Central memory CD8-positive, alpha-beta T cell (primary cell): ENCODE measurements around the gene SLC35E4.
A peak's percentile ranks its signal among the peaks of the same experiment; 100 is the strongest.

Experiments used
- ATAC-seq: fragments of 150-1000 bp; cut with Tn5 transposase; replicated peaks from 2 replicates; pipeline ENCODE4 v1.10.0; 2022; ENCODE audit warnings: mild to moderate bottlenecking, moderate FRiP score, moderate number of reproducible peaks; ENCODE audit not compliant: poor library complexity, severe bottlenecking; ENCODE audit errors: extremely low read depth
- DNase-seq, 2 donors: peaks; one replicate each; pipeline ENCODE4 v3.0.0; 2021; ENCODE audit warnings: low spot score in 2 of 2
- H3K27ac Mint-ChIP-seq: one replicate; pipeline ENCODE4 v1.8.0; 2022; ENCODE audit warnings: low read depth, mild to moderate bottlenecking, moderate library complexity, mixed read lengths
- H3K27me3 Mint-ChIP-seq: one replicate; pipeline ENCODE4 v1.8.0; 2022; ENCODE audit warnings: mixed read lengths
- H3K36me3 Mint-ChIP-seq: one replicate; pipeline ENCODE4 v1.8.0; 2022; ENCODE audit warnings: mild to moderate bottlenecking, moderate library complexity, mixed read lengths; ENCODE audit not compliant: insufficient read depth
- H3K4me1 Mint-ChIP-seq: one replicate; pipeline ENCODE4 v1.8.0; 2022; ENCODE audit warnings: mixed read lengths
- H3K4me3 Mint-ChIP-seq: one replicate; pipeline ENCODE4 v1.8.0; 2022; ENCODE audit warnings: mild to moderate bottlenecking, moderate library complexity, mixed read lengths
- H3K9me3 Mint-ChIP-seq: one replicate; pipeline ENCODE4 v1.8.0; 2022; ENCODE audit warnings: mixed read lengths

The SLC35E4 gene

DNA sequence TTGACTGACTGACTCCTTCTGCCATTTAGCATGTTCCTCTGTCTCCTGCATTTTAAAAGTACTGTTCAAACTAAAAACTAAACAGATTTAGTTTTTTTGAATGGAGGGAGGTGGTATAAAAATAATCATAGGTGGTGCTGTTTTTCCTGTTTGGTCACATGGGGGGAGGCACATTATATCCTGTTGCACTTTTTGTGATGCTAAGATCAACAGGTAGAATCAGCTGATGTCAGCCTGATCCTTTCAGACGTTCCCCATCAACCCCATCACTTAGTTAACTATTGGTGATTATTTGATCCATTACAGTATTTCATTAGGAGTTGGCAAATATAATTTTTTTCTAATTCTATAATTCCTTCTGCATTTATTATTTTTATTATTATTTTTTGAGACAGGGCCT lies 54.0 kb downstream of the SLC35E4 start:
- H3K27me3 Mint-ChIP-seq = peaks cover 10% of the 10 kb centered on the region
- ATAC-seq = no peak
- H3K4me1 Mint-ChIP-seq = peaks cover 6% of the 10 kb centered on the region
- no peak for DNase-seq
- no peaks in the 10 kb centered on the region for H3K9me3 Mint-ChIP-seq
- no peaks in the 10 kb centered on the region for H3K36me3 Mint-ChIP-seq
- no peak overlapping the region for H3K27ac Mint-ChIP-seq
- no peak overlapping the region for H3K4me3 Mint-ChIP-seq

GRCh38 chr22:30691204-30691603 lies 55.6 kb downstream of the SLC35E4 start:
- no peaks in the 10 kb centered on the region for H3K9me3 Mint-ChIP-seq
- no peak for DNase-seq

DNA sequence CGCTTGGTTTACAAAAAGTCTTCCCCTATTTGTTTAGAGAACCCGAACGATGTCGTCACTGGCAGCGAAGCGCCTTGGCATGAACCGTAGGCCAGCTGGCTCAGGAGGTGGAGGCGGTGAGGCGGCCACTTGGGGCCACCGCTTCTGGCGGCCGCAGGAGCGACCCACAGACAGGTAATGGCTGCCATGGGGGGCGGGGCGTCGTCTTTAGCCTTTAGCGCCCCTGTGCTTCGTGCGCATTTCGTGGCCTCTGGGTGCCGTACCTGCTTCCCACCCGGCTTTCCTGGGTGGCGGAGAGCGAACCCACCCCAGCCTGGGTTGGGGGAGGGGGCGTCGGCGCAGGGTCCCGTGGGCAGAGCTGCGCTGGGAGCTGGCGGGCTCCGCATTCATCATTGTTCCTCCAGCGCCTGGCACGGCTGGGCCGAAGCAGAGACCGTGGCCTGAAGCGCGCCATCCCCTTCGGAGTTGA lies 58.6 kb downstream of the SLC35E4 start:
- H3K27ac Mint-ChIP-seq = no peak overlapping the region
- peaks cover 6% of the 10 kb centered on the region for H3K4me1 Mint-ChIP-seq
- peaks cover 2% of the 10 kb centered on the region for H3K36me3 Mint-ChIP-seq
- DNase-seq (peak in 1 of 2 donors; percentile 25), ATAC-seq (peak; percentile 60)
- H3K27me3 Mint-ChIP-seq = peaks cover 10% of the 10 kb centered on the region
- H3K4me3 Mint-ChIP-seq = peak overlapping the region; percentile 82
- H3K9me3 Mint-ChIP-seq = no peaks in the 10 kb centered on the region

More at GRCh38 chr22:30691204-30691603, 55.6 kb downstream of the SLC35E4 start:
- Mint-ChIP-seq H3K27ac (no peak overlapping the region), H3K27me3 (peaks cover 10% of the 10 kb centered on the region), H3K36me3 (peaks cover 2% of the 10 kb centered on the region), H3K4me3 (no peak overlapping the region), H3K4me1 (peaks cover 6% of the 10 kb centered on the region)
- ATAC-seq = no peak

- Mint-ChIP-seq H3K4me1 (peaks cover 6% of the 10 kb centered on the region), H3K36me3 (peaks cover 2% of the 10 kb centered on the region), H3K9me3 (no peaks in the 10 kb centered on the region), H3K27me3 (peaks cover 10% of the 10 kb centered on the region), H3K27ac (no peak within 1 kb of the TSS), H3K4me3 (peak within 1 kb of the TSS; percentile 82)
- ATAC-seq (peak; percentile 28), DNase-seq (no peak)
Measured at GRCh38 chr22:30694640-30695350, 59.2 kb downstream of the SLC35E4 start, which contains the start of gene OSBP2. OSBP2 (plus strand) TSS chr22:30694874; CDS start chr22:30694910, 36 bp downstream.

GRCh38 chr22:30695351-30695851 lies 59.8 kb downstream of the SLC35E4 start:
- ATAC-seq (no peak), DNase-seq (no peak)
- H3K27me3 Mint-ChIP-seq = peaks cover 10% of the 10 kb centered on the region
- peaks cover 6% of the 10 kb centered on the region for H3K4me1 Mint-ChIP-seq
- peaks cover 2% of the 10 kb centered on the region for H3K36me3 Mint-ChIP-seq
- peak overlapping the region; percentile 30 for H3K4me3 Mint-ChIP-seq
- no peak overlapping the region for H3K27ac Mint-ChIP-seq
- no peaks in the 10 kb centered on the region for H3K9me3 Mint-ChIP-seq

- peaks cover 10% of the 10 kb centered on the region for H3K27me3 Mint-ChIP-seq
- H3K4me3 Mint-ChIP-seq = peak overlapping the region; percentile 30
- peaks cover 6% of the 10 kb centered on the region for H3K4me1 Mint-ChIP-seq
- DNase-seq (no peak), ATAC-seq (no peak)
- no peak overlapping the region for H3K27ac Mint-ChIP-seq
- peaks cover 2% of the 10 kb centered on the region for H3K36me3 Mint-ChIP-seq
- no peaks in the 10 kb centered on the region for H3K9me3 Mint-ChIP-seq
Measured at GRCh38 chr22:30695871-30696655, 60.5 kb downstream of the SLC35E4 start.
